Measurements from ENCODE around the gene PITRM1. TPM values are rescaled to one million over a fixed set of nuclear protein-coding genes. Genes with fewer than 3 reads are reported as not detected.

Gene PITRM1
- total RNA-seq, 1 donor from 2014 or later = 47.6 TPM

- Mint-ChIP-seq H3K4me1 (ENCODE audit: low read depth) (peaks cover 2% of the 10 kb centered on the region), H3K4me3 (ENCODE audit: low read depth) (no peak overlapping the region), H3K36me3 (ENCODE audit: insufficient read depth) (no peaks in the 10 kb centered on the region), H3K27me3 (peaks cover under 1% of the 10 kb centered on the region), H3K27ac (no peak overlapping the region), H3K9me3 (ENCODE audit: low read depth) (no peaks in the 10 kb centered on the region)
- no peak for DNase-seq (ENCODE audit: low spot score, unreplicated experiment)
- no peak for TF ChIP-seq CTCF (IDR thresholded peaks at IDR 0.05; ENCODE audit: unreplicated experiment)
These were observed 82.2 kb downstream of the PITRM1 start for GRCh38 chr10:3090388-3090787.

Other genes starting within 250 kb of the PITRM1 start
- 4.8 and 7.3 TPM in 2 replicates for gene PFKP, start 105.2 kb downstream of the PITRM1 start, total RNA-seq